CD4-positive, alpha-beta T cell treated with Interleukin-15 for 4 hours (primary cell): ENCODE results near the gene CUL1.

ENCODE experiments used
- DNase-seq: peaks from one replicate; pipeline ENCODE4 v3.0.0-alpha.2; 2020; ENCODE audit warnings: low spot score

Gene CUL1

GRCh38 chr7:148850564-148850963, 151.9 kb downstream of the CUL1 start:
- no peak for DNase-seq
